GM12801 (cell line): ENCODE data around the gene NUDT1.

ENCODE experiments used
- CTCF ChIP-seq: IDR thresholded peaks from one replicate; pipeline ENCODE4 v1.5.1; 2011; ENCODE audit warnings: control low read depth; ENCODE audit not compliant: insufficient read length; ENCODE audit errors: extremely low read depth

Gene NUDT1

GRCh38 chr7:2299131-2299829 is 57.3 kb downstream of the NUDT1 start:
- no peak for TF ChIP-seq CTCF

- no peak for TF ChIP-seq CTCF
Measured at GRCh38 chr7:2299870-2300512, 58.0 kb downstream of the NUDT1 start.
